ENCODE data around the gene OR52J3. TPM values are rescaled to one million over a fixed set of nuclear protein-coding genes. Genes with fewer than 3 reads are reported as not detected.

OR52J3 gene
- total and polyA plus RNA-seq, 10 of the 15 experiments (the other 5 are each of a cell fraction or from before 2014, with no cell fraction given) = not detected

DNA sequence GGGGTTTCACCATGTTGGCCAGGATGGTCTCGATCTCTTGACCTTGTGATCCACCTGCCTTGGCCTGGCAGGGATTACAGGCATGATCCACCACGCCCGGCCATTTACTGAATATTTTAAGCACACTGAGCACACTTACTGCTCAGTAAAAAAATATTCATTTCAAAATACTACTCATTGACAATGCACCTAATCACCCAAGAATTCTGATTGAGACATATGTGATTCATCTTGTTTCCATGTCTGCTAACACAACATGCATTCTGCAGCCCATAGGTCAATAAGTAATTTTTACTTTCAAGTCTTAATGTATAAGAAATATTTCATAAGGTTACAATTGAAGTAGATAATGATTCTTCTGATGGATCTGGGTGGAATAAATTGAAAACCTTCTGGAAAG lies 4.2 kb upstream of the OR52J3 start (continued):
- TF ChIP-seq FOXK2 (IDR thresholded peaks at IDR 0.05) (no peak), BHLHE40 (IDR thresholded peaks at IDR 0.05; ENCODE audit: borderline replicate concordance in 1 of 2, low read depth in 2 of 2, low read length in 1 of 2) (no peak), STAT1 (conservative IDR thresholded peaks at IDR 0.05) (no peak), ATF7 (IDR thresholded peaks at IDR 0.05; ENCODE audit: low read depth) (no peak), RB1 (IDR thresholded peaks at IDR 0.05; ENCODE audit: borderline replicate concordance) (no peak)

DNA sequence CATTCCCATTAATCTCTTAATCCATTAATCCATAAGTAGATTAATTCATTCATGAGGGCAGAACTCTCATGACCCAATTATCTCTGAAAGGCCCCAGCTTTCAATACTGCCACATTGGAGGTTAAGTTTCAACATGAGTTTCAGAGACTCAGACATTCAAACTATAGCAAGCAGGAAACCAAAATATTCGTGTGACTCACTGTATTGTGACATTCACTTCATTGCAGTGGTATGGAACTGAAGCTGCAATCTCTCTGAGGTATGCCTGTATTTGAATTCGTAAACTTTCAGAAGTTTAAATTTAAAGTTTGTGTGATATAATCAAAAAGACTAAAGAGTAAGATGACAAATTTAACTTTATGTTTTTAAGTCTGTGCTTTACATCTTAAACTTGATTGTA lies 2.9 kb upstream of the OR52J3 start:
- FAIRE-seq = no peak
- SMC1A ChIA-PET (ENCODE audit: uncharacterized antibody, unreplicated experiment) = no interaction called here

More for the DNA sequence above, 2.9 kb upstream of the OR52J3 start:
- Histone ChIP-seq H3K9ac (ENCODE audit: control insufficient read depth, insufficient read depth, low read length) (no peak overlapping the region), H3K4me2 (ENCODE audit: control insufficient read depth, insufficient read depth) (no peak overlapping the region), H4K20me1 (ENCODE audit: control insufficient read depth, insufficient read depth) (no peaks in the 10 kb centered on the region), H3K79me2 (ENCODE audit: control insufficient read depth, insufficient read depth, low read length) (no peaks in the 10 kb centered on the region), H2AFZ (ENCODE audit: control insufficient read depth, low read depth, low read length) (no peak overlapping the region), H3K27ac (ENCODE audit: control insufficient read depth, insufficient read depth) (no peak overlapping the region), H3K4me3 (no peak overlapping the region), H3K9me3 (replicated peaks; ENCODE audit: control insufficient read depth, insufficient read depth, low read length) (no peaks in the 10 kb centered on the region), H3K27me3 (replicated peaks in 1 of 2; ENCODE audit: control insufficient read depth in 2 of 2, insufficient read depth in 2 of 2, low read length in 1 of 2) (no peaks in the 10 kb centered on the region), H3K36me3 (ENCODE audit: control insufficient read depth in 2 of 2, insufficient read depth in 2 of 2, low read length in 1 of 2) (no peaks in the 10 kb centered on the region), H3K4me1 (ENCODE audit: control insufficient read depth, insufficient read depth, low read length) (no peaks in the 10 kb centered on the region)
- ChIA-PET POLR2A (no interaction called here), CTCF (no interaction called here), RAD21 (ENCODE audit: unreplicated experiment) (no interaction called here)
- 3% methylated on average over 2 of the region's 2 CpGs for WGBS (ENCODE audit: insufficient coverage, insufficient replicate concordance, low lambda C conversion rate, missing lambda C conversion rate)
- intact Hi-C loops (cut with micrococcal nuclease; ENCODE audit: unreplicated experiment) = loop anchor here (1.0 kb wide), 1 partner anchor 9 kb away; no protein-coding TSS in a partner anchor
- no peak for ATAC-seq
- in situ Hi-C loops (cut with MboI) = no loop called here
- TF ChIP-seq, protein P1, sequence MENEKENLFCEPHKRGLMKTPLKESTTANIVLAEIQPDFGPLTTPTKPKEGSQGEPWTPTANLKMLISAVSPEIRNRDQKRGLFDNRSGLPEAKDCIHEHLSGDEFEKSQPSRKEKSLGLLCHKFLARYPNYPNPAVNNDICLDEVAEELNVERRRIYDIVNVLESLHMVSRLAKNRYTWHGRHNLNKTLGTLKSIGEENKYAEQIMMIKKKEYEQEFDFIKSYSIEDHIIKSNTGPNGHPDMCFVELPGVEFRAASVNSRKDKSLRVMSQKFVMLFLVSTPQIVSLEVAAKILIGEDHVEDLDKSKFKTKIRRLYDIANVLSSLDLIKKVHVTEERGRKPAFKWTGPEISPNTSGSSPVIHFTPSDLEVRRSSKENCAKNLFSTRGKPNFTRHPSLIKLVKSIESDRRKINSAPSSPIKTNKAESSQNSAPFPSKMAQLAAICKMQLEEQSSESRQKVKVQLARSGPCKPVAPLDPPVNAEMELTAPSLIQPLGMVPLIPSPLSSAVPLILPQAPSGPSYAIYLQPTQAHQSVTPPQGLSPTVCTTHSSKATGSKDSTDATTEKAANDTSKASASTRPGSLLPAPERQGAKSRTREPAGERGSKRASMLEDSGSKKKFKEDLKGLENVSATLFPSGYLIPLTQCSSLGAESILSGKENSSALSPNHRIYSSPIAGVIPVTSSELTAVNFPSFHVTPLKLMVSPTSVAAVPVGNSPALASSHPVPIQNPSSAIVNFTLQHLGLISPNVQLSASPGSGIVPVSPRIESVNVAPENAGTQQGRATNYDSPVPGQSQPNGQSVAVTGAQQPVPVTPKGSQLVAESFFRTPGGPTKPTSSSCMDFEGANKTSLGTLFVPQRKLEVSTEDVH (IDR thresholded peaks at IDR 0.05; ENCODE audit: low read depth, partially characterized antibody) = no peak
- TF ChIP-seq, protein P2, sequence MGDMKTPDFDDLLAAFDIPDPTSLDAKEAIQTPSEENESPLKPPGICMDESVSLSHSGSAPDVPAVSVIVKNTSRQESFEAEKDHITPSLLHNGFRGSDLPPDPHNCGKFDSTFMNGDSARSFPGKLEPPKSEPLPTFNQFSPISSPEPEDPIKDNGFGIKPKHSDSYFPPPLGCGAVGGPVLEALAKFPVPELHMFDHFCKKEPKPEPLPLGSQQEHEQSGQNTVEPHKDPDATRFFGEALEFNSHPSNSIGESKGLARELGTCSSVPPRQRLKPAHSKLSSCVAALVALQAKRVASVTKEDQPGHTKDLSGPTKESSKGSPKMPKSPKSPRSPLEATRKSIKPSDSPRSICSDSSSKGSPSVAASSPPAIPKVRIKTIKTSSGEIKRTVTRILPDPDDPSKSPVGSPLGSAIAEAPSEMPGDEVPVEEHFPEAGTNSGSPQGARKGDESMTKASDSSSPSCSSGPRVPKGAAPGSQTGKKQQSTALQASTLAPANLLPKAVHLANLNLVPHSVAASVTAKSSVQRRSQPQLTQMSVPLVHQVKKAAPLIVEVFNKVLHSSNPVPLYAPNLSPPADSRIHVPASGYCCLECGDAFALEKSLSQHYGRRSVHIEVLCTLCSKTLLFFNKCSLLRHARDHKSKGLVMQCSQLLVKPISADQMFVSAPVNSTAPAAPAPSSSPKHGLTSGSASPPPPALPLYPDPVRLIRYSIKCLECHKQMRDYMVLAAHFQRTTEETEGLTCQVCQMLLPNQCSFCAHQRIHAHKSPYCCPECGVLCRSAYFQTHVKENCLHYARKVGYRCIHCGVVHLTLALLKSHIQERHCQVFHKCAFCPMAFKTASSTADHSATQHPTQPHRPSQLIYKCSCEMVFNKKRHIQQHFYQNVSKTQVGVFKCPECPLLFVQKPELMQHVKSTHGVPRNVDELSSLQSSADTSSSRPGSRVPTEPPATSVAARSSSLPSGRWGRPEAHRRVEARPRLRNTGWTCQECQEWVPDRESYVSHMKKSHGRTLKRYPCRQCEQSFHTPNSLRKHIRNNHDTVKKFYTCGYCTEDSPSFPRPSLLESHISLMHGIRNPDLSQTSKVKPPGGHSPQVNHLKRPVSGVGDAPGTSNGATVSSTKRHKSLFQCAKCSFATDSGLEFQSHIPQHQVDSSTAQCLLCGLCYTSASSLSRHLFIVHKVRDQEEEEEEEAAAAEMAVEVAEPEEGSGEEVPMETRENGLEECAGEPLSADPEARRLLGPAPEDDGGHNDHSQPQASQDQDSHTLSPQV (IDR thresholded peaks at IDR 0.05) = no peak
- TF ChIP-seq EED (IDR thresholded peaks at IDR 0.05; ENCODE audit: low read depth) (no peak), ETV6 (conservative IDR thresholded peaks at IDR 0.05 in 1 of 2, IDR thresholded peaks at IDR 0.05 in 1 of 2; ENCODE audit: borderline replicate concordance in 1 of 2, low read depth in 1 of 2) (no peak), RAD21 (IDR thresholded peaks at IDR 0.05; ENCODE audit: insufficient read depth, low read depth, low read length) (no peak), BACH1 (IDR thresholded peaks at IDR 0.05; ENCODE audit: borderline replicate concordance) (no peak), SREBF2 (IDR thresholded peaks at IDR 0.05; ENCODE audit: low read length) (no peak), FOXM1 (IDR thresholded peaks at IDR 0.05; ENCODE audit: low read depth, low read length) (no peak), ZZZ3 (IDR thresholded peaks at IDR 0.05; ENCODE audit: control insufficient read depth, insufficient read length, low read depth) (no peak), PAX5 (IDR thresholded peaks at IDR 0.05; ENCODE audit: borderline replicate concordance, low read depth, low read length) (no peak)
- TF ChIP-seq, protein P3, sequence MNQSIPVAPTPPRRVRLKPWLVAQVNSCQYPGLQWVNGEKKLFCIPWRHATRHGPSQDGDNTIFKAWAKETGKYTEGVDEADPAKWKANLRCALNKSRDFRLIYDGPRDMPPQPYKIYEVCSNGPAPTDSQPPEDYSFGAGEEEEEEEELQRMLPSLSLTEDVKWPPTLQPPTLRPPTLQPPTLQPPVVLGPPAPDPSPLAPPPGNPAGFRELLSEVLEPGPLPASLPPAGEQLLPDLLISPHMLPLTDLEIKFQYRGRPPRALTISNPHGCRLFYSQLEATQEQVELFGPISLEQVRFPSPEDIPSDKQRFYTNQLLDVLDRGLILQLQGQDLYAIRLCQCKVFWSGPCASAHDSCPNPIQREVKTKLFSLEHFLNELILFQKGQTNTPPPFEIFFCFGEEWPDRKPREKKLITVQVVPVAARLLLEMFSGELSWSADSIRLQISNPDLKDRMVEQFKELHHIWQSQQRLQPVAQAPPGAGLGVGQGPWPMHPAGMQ (IDR thresholded peaks at IDR 0.05; ENCODE audit: borderline replicate concordance) = no peak
- no TSS peak for BruUV-seq (replicated peaks)
- no peak for DNase-seq (ENCODE audit: low read depth, low spot score)
